Cerebellar nuclear complex (tissue), 1 donor: ENCODE results near the gene MESP1.
"Not testable (repeated sequence)": the region's sequence is repeated elsewhere in the genome, so short reads cannot be mapped to it uniquely, and the experiment has no call there.

Source experiments
- DNase-seq, 2 experiments: peaks; one replicate each; lab custom pipeline; 2025; lab: John Stamatoyannopoulos, UW

MESP1 gene, protein sequence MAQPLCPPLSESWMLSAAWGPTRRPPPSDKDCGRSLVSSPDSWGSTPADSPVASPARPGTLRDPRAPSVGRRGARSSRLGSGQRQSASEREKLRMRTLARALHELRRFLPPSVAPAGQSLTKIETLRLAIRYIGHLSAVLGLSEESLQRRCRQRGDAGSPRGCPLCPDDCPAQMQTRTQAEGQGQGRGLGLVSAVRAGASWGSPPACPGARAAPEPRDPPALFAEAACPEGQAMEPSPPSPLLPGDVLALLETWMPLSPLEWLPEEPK

DNA sequence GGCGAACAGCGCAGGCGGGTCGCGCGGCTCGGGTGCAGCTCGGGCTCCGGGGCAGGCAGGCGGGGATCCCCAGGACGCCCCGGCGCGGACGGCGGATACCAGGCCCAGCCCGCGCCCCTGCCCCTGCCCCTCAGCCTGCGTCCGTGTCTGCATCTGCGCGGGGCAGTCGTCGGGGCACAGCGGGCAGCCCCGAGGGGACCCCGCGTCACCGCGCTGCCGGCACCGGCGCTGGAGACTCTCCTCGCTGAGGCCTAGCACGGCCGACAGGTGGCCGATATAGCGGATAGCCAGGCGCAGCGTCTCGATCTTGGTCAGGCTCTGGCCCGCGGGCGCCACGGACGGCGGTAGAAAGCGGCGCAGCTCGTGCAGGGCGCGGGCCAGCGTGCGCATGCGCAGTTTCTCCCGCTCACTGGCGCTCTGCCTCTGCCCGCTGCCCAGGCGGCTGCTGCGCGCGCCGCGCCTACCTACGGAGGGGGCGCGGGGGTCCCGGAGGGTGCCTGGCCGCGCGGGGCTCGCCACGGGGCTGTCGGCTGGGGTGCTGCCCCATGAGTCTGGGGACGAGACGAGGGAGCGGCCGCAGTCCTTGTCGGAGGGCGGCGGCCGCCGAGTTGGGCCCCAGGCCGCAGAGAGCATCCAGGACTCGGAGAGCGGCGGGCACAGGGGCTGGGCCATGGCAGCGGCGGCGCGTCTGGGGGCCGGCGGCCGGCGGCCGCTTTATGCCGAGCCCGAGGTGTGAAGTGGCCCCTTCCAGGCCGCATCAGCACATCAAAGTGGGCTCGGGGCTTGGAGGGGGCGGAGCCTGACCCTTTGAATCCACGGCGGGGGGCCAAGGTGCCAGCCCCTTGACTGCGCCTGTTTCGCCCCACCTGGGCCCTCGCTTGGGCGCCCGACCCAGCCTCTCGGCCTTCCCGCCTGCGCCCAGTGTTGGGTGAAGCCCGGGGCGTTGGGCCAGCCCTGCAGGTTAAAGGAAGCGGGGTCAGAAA lies at the start of gene MESP1:
TSS of gene MESP1 (minus strand) at position 690 of the 983 bp plus-strand sequence. CDS start at position 672, 18 bp downstream.
- DNase-seq, result peak; percentile 35 to 39

GRCh38 chr15:89799918-89800498 lies 49.0 kb upstream of the MESP1 start:
- DNase-seq, result no peak

GRCh38 chr15:89799011-89799911 lies 48.2 kb upstream of the MESP1 start:
- no peak for DNase-seq

GRCh38 chr15:89797678-89798201 lies 46.7 kb upstream of the MESP1 start:
- no peak for DNase-seq

DNA sequence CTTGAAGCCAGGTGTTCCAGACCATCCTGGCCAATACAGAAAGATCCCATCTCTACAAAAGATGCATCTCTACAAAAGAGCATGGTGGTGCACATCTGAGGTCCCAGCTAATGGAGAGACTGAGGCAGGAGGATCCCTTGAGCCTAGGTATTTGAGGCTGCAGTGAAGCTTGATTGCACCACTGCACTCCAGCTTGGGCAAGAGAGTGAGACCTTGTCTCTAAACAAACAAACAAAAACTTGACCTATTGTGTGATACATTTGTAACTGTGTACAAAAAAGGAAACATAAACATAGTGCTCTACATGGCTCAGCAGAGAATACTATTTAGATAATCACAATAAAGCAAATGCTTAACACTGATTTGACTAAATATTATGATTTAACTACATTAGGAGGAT lies 44.9 kb upstream of the MESP1 start:
- no peak for DNase-seq

- DNase-seq, result no peak
These were observed 43.7 kb upstream of the MESP1 start for GRCh38 chr15:89794627-89795241.

- no peak for DNase-seq
These were observed 41.2 kb upstream of the MESP1 start for GRCh38 chr15:89792106-89792805.

- no peak for DNase-seq
These were observed 39.6 kb upstream of the MESP1 start for GRCh38 chr15:89790661-89791060.

- no peak for DNase-seq
These were observed 39.2 kb upstream of the MESP1 start for GRCh38 chr15:89790206-89790605.

DNA sequence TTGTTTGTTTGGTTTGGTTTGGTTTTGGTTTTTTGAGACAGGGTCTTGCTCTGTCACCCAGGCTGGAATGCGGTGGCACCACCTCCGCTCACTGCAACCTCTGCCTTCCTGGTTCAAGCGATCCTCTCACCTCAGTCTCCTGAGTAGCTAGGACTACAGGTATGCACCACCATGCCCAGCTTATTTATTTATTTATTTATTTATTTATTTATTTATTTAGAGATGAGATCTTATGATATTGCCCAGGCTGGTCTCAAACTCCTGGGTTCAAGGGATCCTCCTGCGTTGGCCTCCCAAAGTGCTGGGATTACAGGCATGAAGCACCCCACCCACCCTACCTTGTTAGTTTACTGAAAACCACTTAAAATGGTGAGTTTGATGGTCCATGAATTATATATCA lies 37.5 kb upstream of the MESP1 start:
- DNase-seq, result not testable (repeated sequence)

- DNase-seq, result no peak
These were observed 36.9 kb upstream of the MESP1 start for GRCh38 chr15:89787944-89788343.

GRCh38 chr15:89785774-89786140 lies 34.7 kb upstream of the MESP1 start:
- DNase-seq, result no peak

DNA sequence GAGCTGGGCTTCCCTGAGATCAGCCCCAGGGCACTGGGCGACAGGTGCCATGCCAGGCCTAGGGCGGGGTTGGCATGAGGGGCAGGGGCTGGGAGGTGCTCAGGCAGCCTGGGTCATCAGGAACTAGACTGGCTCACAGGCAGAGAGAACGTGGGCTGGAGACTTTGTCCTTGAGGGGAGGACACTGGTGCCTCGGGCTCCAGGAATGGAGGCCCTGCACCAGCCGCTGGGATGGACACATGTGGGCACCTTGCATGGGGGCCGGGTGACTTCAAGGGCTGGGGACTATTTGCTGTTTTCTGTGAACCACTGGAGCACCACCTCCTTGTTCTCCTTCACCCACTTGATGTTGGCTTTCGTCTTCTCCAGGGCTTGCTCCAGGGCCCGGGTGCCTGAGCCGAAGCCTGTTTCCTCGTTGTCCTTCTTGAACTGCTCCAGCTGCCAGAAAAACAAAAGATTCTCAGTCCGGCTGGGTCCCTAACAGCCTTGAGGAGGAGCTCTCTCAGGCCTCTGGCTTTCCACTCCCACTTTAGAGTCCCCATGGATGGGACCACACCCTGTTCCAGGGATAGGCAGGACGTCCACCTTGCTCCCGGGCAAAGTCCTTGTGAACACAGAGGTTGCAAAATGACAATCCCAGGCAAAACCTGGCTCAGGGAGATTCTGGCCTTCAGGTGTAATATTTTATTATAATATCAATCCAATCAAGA lies 34.2 kb upstream of the MESP1 start:
- DNase-seq, result no peak

- no peak for DNase-seq
These were observed 33.6 kb upstream of the MESP1 start for GRCh38 chr15:89784686-89784960.

- no peak for DNase-seq
These were observed 33.0 kb upstream of the MESP1 start for GRCh38 chr15:89783861-89784685.

- DNase-seq, result no peak
These were observed 32.2 kb upstream of the MESP1 start for GRCh38 chr15:89783111-89783860.

- DNase-seq, result not testable (repeated sequence)
These were observed 31.5 kb upstream of the MESP1 start for GRCh38 chr15:89782619-89782950.

DNA sequence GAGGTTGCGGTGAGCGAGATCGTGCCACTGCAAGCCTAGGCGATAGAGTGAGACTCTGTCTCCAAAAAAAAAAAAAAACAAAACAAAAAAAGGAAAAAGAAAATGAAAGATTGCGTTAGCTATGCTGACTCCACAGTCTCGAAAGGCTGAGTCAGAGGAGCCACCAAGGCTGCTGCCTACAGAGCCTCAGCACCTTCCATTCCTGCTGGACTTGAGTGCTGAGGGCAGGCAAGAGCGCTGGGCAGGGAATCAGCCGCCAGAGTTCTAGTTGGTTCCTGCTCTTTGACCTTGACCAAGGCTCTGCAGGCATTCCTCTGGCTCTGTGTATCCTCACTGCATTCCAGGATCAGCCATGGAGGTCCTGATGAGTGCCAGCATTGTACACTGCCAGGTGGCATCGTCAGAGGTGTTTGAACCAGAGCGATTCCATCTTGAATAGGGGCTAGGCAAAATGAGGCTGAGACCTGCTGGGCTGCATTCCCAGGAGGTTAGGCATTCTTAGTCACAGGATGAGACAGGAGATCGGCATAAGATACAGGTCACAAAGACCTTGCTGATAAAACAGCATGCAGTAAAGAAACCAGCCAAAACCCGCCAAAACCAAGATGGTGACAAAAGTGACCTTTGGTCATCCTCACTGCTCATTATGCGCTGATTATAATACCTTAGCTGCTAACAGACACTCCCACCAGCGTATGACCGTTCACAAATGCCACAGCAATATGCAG lies 31.0 kb upstream of the MESP1 start:
- no peak for DNase-seq
